NCI-H69 (cell line): ENCODE results near the gene PRR35.
A peak's percentile ranks its signal among the peaks of the same experiment; 100 is the strongest.

Experiments used
- DNase-seq: peaks from one replicate; lab custom pipeline; 2025; lab: John Stamatoyannopoulos, UW

Gene PRR35

DNA sequence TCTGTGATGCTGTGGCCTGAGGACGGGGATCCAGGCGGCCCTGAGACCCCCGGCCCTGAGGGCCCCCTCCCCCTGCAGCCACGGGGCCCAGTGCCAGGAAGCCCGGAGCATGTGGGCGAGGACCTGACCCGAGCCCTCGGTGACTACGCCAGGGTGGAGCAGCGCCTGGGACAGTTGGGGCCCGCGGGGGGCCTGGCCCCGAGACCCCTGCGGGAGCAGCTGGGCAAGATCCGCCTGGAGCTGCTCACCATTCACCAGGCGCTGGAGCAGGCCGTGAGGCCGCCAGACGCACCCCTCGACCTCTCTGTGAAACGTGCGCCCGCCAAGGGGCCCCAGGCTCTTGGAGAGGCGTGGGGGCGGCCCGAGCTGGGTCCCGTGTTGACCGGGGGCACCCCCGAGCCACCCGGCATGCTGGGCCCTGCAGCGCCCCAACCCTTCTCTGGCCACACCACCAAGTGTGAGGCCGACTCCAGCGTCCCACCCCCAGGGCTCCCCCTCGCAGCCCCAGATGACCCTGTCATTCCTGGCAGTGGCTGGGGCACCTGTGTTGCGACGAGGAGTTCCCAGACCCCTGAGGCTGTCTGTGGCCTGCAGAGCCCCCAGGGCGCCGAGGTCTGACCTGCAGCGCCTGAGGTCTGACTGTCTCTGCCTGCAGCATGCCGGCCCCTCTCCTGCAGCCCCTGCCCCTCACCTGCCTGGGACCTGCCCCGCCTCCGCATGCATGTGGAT, 4.7 kb downstream of the PRR35 start:
- no peak for DNase-seq

DNA sequence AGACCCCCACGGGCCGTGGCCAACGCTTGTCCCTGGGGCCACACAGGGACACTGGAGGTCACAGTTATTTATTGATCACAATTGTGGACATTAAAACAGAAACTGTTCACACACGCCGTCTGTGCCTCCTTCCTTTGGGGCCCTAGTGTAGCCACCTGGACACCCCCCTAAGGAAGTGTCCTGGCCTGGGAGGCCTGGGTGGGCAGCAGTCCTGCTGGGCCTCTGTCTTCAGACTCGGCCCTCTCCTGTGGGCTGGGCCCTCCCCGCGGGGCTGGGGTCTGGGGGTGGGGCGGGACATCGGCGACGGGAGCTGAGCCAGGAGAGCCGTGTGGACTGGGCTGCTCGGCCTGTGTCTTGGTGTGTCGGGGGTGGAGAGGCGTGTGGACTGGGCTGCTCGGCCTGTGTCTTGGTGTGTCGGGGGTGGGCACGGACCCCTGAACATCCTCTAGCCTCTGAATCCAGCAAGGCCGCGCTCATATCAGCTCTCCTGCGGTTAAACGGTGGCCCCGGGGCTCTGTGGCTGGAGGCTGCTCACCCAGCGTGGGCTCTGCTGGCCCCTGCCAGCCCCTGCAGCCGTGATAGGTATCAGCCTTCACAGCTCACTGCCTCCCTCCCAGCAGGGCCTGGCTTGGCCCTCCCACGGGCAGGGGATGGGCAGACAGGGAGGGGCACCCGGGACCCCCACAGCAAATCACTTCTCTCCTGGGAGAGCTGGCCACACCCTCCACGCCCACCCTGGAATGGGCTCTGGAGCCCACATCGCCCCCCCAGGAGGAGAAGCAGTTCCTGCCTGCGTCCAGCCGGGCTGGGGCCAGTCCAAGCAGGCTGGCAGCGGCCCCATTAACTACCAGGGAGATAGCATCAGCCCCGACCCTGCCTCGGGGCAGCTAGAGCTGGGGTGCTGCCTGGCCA, 5.5 kb downstream of the PRR35 start:
- DNase-seq = peak; percentile 46

- peak; percentile 93 for DNase-seq
Observed at GRCh38 chr16:566475-567372, 6.5 kb downstream of the PRR35 start, which contains the start of gene NHLRC4. TSS of gene NHLRC4 (plus strand) at chr16:567005. CDS start at chr16:568048, 1,043 bp downstream.

- no peak for DNase-seq
Observed at GRCh38 chr16:567373-568256, 7.4 kb downstream of the PRR35 start.

- peak; percentile 28 for DNase-seq
Observed at GRCh38 chr16:568401-569258, 8.4 kb downstream of the PRR35 start.

DNA sequence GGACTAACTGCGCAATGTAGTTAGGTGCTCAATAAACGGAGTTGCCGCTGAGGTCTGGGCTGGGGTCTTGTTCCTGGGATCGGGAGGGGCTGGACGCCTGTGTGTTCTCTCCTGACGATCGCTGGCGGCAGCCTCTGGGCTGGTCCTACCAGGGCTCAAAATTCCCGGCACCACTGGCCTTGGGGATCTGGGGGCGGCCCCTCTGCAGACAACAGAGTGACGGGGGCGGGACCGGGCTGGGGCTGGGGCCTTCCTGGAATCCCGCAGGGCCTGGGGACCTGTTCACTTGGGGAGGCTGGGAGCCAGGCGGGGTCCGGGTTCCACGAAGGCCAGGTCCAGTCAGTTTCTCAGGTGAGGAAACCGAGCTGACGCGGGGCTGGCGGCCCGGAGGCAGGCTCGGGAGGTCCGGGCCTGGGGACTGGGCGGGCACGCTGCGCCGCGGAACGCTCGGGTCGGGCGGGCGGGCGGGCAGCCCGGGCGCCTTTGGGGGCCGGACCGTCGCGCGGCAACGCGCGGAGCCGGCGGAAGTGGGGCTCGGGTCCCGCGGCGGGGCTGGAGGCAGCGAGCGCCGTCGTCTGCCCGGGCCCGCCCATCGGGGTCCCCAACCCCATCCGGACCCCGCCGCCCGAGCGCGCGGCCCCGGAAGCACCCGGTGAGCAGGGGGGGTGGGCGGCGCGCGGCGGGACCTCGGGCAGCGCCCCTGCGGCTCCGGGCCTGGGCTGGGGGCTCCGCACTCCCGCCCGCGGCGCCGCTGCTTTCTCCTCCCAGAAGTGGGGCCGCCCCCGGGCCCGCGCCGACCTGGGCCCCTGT, 9.5 kb downstream of the PRR35 start, which contains the start of gene PIGQ:
PIGQ (plus strand) TSS at position 524 of the 810 bp plus-strand sequence. CDS start 4,107 bp downstream, outside the sequence.
- peak; percentile 79 for DNase-seq

- no peak for DNase-seq
Observed at GRCh38 chr16:572865-573650, 12.9 kb downstream of the PRR35 start.

GRCh38 chr16:574021-574760, 14.0 kb downstream of the PRR35 start:
- no peak for DNase-seq

GRCh38 chr16:575354-576196, 15.4 kb downstream of the PRR35 start:
- DNase-seq = no peak

GRCh38 chr16:576197-576822, 16.1 kb downstream of the PRR35 start:
- DNase-seq = no peak

GRCh38 chr16:576823-577201, 16.6 kb downstream of the PRR35 start:
- no peak for DNase-seq

- no peak for DNase-seq
Observed at GRCh38 chr16:577796-578195, 17.6 kb downstream of the PRR35 start.

DNA sequence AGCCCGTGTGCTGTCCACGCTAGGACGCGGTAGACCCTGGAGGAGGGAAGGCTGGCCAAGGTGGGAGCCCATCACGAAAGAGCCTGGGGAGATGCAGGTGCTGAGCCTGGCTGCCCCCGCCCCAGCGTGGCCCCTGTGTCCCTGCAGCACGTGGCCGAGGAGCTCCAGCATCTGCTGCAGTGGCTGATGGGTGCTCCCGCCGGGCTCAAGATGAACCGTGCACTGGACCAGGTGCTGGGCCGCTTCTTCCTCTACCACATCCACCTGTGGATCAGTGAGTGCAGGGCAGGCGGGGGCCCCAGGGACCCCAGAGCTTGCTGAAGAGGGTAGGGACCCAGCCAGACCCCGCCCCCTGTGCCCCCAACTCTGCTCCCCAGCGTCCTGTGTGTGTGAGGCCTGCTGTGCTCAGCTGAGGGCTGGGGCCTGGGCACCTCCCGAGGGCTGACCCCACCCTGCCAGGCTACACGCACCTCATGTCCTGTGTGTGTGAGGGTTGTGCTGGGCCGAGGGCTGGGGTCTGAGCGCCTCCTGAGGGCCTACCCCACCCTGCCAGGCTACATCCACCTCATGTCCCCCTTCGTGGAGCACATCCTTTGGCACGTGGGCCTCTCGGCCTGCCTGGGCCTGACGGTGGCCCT, 18.2 kb downstream of the PRR35 start:
- no peak for DNase-seq

DNA sequence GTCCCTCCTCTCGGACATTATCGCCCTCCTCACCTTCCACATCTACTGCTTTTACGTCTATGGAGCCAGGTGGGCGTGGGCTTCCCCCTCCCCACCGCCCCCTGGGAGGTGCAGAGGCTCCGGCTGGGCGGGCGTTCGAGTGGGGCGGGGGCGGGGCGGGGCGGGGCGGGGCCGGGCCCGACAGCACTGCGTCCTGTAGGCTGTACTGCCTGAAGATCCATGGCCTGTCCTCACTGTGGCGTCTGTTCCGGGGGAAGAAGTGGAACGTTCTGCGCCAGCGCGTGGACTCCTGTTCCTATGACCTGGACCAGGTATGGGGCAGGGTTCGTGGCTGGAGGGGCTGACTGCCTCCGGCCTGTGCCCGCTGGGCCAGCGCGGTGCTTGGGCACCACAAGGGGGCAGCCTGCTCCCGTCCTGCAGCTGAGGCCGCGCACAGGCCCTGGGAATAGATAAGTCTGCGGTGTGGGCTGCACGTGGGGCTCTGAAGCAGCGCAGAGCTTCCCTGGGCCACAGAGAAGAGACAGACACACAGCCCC, 18.7 kb downstream of the PRR35 start:
- DNase-seq = peak; percentile 39
